Neural progenitor cell (in vitro differentiated cells): Measurements from ENCODE around the gene DNASE1L3. TPM values are rescaled to one million over a fixed set of nuclear protein-coding genes. Genes with fewer than 3 reads are reported as not detected.

Source experiments
- DNase-seq: peaks from one replicate; pipeline ENCODE4 v3.0.0-alpha.2; 2016; ENCODE audit warnings: low spot score
- H2AFZ ChIP-seq: fragments of 200-600 bp; sonication (generic); replicated peaks from 2 replicates; pipeline ENCODE4 v1.6.1; 2016; ENCODE audit warnings: antibody characterized with exemption
- H3F3A ChIP-seq: fragments of 200-600 bp; sonication (generic); 2 replicates; pipeline ENCODE4 v1.6.1; 2016; ENCODE audit warnings: antibody characterized with exemption, low read depth
- H3K27ac ChIP-seq: fragments of 200-600 bp; sonication (generic); 2 replicates; pipeline ENCODE4 v1.5.1; 2016; ENCODE audit warnings: mild to moderate bottlenecking
- H3K27me3 ChIP-seq: fragments of 200-600 bp; sonication (generic); 2 replicates; pipeline ENCODE4 v1.6.1; 2016; ENCODE audit warnings: mild to moderate bottlenecking, moderate library complexity
- H3K36me3 ChIP-seq: fragments of 200-600 bp; sonication (generic); 2 replicates; pipeline ENCODE4 v1.5.1; 2016
- H3K4me1 ChIP-seq: fragments of 200-600 bp; sonication (generic); 2 replicates; pipeline ENCODE4 v1.6.1; 2016; ENCODE audit warnings: mixed run types
- H3K4me2 ChIP-seq: fragments of 200-600 bp; sonication (generic); 2 replicates; pipeline ENCODE4 v1.6.1; 2016
- H3K4me3 ChIP-seq: fragments of 200-600 bp; sonication (generic); 2 replicates; pipeline ENCODE4 v1.5.1; 2016
- H3K79me2 ChIP-seq: fragments of 200-600 bp; sonication (generic); 2 replicates; pipeline ENCODE4 v1.6.1; 2016; ENCODE audit warnings: low read depth
- H3K9ac ChIP-seq: fragments of 200-600 bp; sonication (generic); 2 replicates; pipeline ENCODE4 v1.6.1; 2016
- H3K9me3 ChIP-seq: fragments of 200-600 bp; sonication (generic); 2 replicates; pipeline ENCODE4 v1.5.1; 2016; ENCODE audit warnings: low read depth
- H4K20me1 ChIP-seq: fragments of 200-600 bp; sonication (generic); 2 replicates; pipeline ENCODE4 v1.6.1; 2016; ENCODE audit warnings: low read depth
- H3K27ac Mint-ChIP-seq: 3 replicates; pipeline ENCODE4 v1.8.0; 2021; ENCODE audit warnings: mixed read lengths
- H3K27me3 Mint-ChIP-seq: 2 replicates; pipeline ENCODE4 v1.8.0; 2022; ENCODE audit warnings: low read depth, mild to moderate bottlenecking, inconsistent platforms, moderate library complexity, mixed read lengths; ENCODE audit not compliant: insufficient read depth
- H3K36me3 Mint-ChIP-seq: 3 replicates; pipeline ENCODE4 v1.8.0; 2021; ENCODE audit warnings: mixed read lengths
- H3K4me1 Mint-ChIP-seq: 3 replicates; pipeline ENCODE4 v1.8.0; 2021; ENCODE audit warnings: mixed read lengths
- H3K4me3 Mint-ChIP-seq: 3 replicates; pipeline ENCODE4 v1.8.0; 2021; ENCODE audit warnings: mild to moderate bottlenecking, moderate library complexity, mixed read lengths
- H3K9me3 Mint-ChIP-seq: 3 replicates; pipeline ENCODE4 v1.8.0; 2020; ENCODE audit warnings: mixed read lengths
- CTCF ChIP-seq: fragments of 200-600 bp; sonication (generic); IDR thresholded peaks from 2 replicates; pipeline ENCODE4 v1.5.1; 2017; ENCODE audit warnings: antibody characterized with exemption, mild to moderate bottlenecking
- EZH2 ChIP-seq: fragments of 200-600 bp; sonication (generic); IDR thresholded peaks from 2 replicates; pipeline ENCODE4 v1.6.1; 2017; ENCODE audit warnings: antibody characterized with exemption, mild to moderate bottlenecking, moderate library complexity
- EZH2phosphoT487 ChIP-seq: fragments of 200-600 bp; sonication (generic); IDR thresholded peaks from 2 replicates; pipeline ENCODE4 v1.6.1; 2017; ENCODE audit warnings: antibody characterized with exemption
- total RNA-seq: library from RNA; depleted of rRNA; stranded (reverse); fragments of >200 nt; gene quantifications from 2 replicates; pipeline ENCODE4 v1.2.3, GENCODE V29; 2015; ENCODE audit warnings: low replicate concordance

Gene DNASE1L3
- total RNA-seq, 1 donor from 2014 or later = not detected

- Histone ChIP-seq H4K20me1 (no peaks in the 10 kb centered on the region), H3F3A (peaks cover 3% of the 10 kb centered on the region), H3K4me2 (no peak overlapping the region), H3K9me3 (no peaks in the 10 kb centered on the region), H3K79me2 (no peaks in the 10 kb centered on the region), H3K4me3 (no peak overlapping the region), H3K9ac (no peak overlapping the region), H3K27me3 (peaks cover 11% of the 10 kb centered on the region), H3K36me3 (no peaks in the 10 kb centered on the region), H2AFZ (no peak overlapping the region), H3K4me1 (peaks cover 2% of the 10 kb centered on the region), H3K27ac (no peak overlapping the region)
- Mint-ChIP-seq H3K27me3 (peaks cover 21% of the 10 kb centered on the region), H3K9me3 (no peaks in the 10 kb centered on the region), H3K4me1 (no peaks in the 10 kb centered on the region), H3K4me3 (no peak overlapping the region), H3K27ac (no peak overlapping the region), H3K36me3 (no peaks in the 10 kb centered on the region)
- DNase-seq = no peak
- TF ChIP-seq EZH2phosphoT487 (no peak), CTCF (no peak), EZH2 (no peak)
Observed at GRCh38 chr3:58180940-58181587, 29.7 kb downstream of the DNASE1L3 start.

- no peak overlapping the region for H3K9ac ChIP-seq
- H3K4me1 ChIP-seq = peaks cover 9% of the 10 kb centered on the region
- H3K27ac ChIP-seq = no peak overlapping the region
- H3K9me3 ChIP-seq = no peaks in the 10 kb centered on the region
- TF ChIP-seq CTCF = no peak
- no peaks in the 10 kb centered on the region for H3K36me3 ChIP-seq
- no peaks in the 10 kb centered on the region for H4K20me1 ChIP-seq
- Mint-ChIP-seq H3K4me3 (no peak overlapping the region), H3K27ac (no peak overlapping the region), H3K4me1 (peaks cover 5% of the 10 kb centered on the region), H3K36me3 (no peaks in the 10 kb centered on the region), H3K9me3 (no peaks in the 10 kb centered on the region), H3K27me3 (peaks cover 22% of the 10 kb centered on the region)
- peaks cover 11% of the 10 kb centered on the region for H3K27me3 ChIP-seq
- no peak for DNase-seq
- H2AFZ ChIP-seq = no peak overlapping the region
- no peaks in the 10 kb centered on the region for H3K79me2 ChIP-seq
- no peak overlapping the region for H3K4me2 ChIP-seq
- H3F3A ChIP-seq = peaks cover 10% of the 10 kb centered on the region
- H3K4me3 ChIP-seq = no peak overlapping the region
Observed at GRCh38 chr3:58180099-58180880, 30.5 kb downstream of the DNASE1L3 start.

- Mint-ChIP-seq H3K36me3 (no peaks in the 10 kb centered on the region), H3K4me3 (no peak overlapping the region), H3K27me3 (peaks cover 19% of the 10 kb centered on the region), H3K9me3 (no peaks in the 10 kb centered on the region), H3K4me1 (peaks cover 12% of the 10 kb centered on the region), H3K27ac (no peak overlapping the region)
- H3K27me3 ChIP-seq = peaks cover 11% of the 10 kb centered on the region
- no peak overlapping the region for H3K4me3 ChIP-seq
- no peaks in the 10 kb centered on the region for H4K20me1 ChIP-seq
- TF ChIP-seq CTCF = no peak
- no peak for TF ChIP-seq EZH2phosphoT487
- no peak for TF ChIP-seq EZH2
- DNase-seq = no peak
- no peak overlapping the region for H3K4me2 ChIP-seq
- H3F3A ChIP-seq = peaks cover 16% of the 10 kb centered on the region
- no peak overlapping the region for H3K9ac ChIP-seq
- H3K36me3 ChIP-seq = no peaks in the 10 kb centered on the region
- H2AFZ ChIP-seq = no peak overlapping the region
- no peak overlapping the region for H3K27ac ChIP-seq
- peaks cover 13% of the 10 kb centered on the region for H3K4me1 ChIP-seq
- H3K79me2 ChIP-seq = no peaks in the 10 kb centered on the region
- no peaks in the 10 kb centered on the region for H3K9me3 ChIP-seq
Observed at GRCh38 chr3:58179235-58180098, 31.3 kb downstream of the DNASE1L3 start.
